Hippocampal formation (tissue), 2 donors: ENCODE data around the gene FGD3.

ENCODE experiments used
- DNase-seq, 2 donors: peaks; one replicate each; lab custom pipeline; 2025; lab: John Stamatoyannopoulos, UW

FGD3 gene

GRCh38 chr9:93052791-93053540, 105.6 kb downstream of the FGD3 start:
- DNase-seq = no peak

DNA sequence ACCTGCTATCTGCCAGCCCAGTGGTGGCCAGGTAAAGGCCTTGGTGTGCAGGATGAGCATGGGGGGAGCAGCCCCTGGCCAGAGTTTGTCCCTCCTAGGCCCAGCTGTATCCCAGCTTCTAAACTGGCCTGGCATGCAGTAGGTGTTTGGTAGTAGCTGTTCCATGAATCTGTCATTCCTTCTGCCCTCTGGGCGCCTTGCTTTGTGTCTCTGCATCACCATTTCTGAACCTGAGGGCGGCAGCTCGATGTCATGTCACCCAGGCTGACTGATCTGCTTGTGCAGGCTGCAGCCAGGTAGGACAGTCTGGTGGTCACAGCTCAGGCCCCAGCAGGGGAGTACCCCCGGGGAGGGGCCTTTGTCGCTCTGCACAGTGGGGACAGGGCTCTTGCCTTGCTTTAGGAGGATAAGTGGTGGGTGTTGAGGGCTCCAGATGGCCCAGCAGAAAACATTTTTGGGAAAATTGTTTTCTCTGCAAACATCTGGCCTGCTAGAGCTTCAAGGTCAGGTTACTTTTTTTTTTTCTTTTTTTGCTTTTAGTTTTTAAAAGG, 106.5 kb downstream of the FGD3 start:
- DNase-seq = no peak

DNA sequence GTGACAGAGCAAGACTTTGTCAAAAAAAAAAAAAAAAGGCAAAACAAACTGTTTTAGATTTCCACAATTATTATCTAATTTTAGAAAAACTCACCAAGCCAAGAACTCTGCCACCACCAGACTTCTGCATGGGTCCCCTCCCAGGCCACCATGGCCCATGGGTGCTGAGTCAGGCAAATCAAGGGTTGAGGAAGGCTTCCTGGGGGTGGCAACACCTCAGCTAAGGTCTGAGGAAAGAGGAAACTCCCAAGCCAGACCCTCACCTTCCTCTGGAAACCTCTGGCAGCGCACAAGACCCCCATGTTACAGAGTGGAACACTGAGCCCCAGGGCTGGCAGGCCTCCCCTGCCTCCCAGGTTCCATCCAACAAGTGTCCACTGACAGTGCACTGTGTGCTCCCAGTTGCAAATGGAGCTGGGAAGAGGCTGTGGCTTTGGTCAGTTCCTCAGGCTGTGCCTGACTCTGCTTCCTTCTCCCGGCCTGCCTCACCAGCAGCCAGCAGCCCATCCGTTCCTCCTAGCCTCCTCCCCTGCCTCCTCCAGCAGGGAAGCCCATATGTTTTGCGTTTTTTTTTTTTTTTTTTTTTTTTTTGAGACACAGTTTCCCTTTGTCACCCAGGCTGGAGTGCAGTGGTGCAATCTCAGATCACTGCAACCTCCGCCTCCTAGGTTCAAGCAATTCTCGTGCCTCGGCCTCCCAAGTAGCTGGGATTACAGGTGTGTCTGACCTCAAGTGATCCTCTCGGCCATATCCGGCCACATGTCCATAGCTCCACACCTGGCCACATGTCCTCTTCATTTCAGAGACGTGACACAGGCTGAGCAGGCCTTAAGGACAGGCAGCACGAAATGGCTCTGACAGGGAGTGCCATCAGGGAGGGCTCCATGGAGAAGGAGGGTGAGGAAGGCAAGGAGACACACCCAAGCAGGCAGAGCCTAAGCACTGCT, 107.7 kb downstream of the FGD3 start:
- DNase-seq = no peak

GRCh38 chr9:93057042-93057702, 109.8 kb downstream of the FGD3 start:
- DNase-seq = no peak

- DNase-seq = no peak
Observed at GRCh38 chr9:93057703-93058354, 110.5 kb downstream of the FGD3 start.

- no peak for DNase-seq
Observed at GRCh38 chr9:93058355-93059010, 111.2 kb downstream of the FGD3 start, which contains the start of gene SUSD3. SUSD3 (plus strand) TSS chr9:93058701; CDS start chr9:93058743, 42 bp downstream.

DNA sequence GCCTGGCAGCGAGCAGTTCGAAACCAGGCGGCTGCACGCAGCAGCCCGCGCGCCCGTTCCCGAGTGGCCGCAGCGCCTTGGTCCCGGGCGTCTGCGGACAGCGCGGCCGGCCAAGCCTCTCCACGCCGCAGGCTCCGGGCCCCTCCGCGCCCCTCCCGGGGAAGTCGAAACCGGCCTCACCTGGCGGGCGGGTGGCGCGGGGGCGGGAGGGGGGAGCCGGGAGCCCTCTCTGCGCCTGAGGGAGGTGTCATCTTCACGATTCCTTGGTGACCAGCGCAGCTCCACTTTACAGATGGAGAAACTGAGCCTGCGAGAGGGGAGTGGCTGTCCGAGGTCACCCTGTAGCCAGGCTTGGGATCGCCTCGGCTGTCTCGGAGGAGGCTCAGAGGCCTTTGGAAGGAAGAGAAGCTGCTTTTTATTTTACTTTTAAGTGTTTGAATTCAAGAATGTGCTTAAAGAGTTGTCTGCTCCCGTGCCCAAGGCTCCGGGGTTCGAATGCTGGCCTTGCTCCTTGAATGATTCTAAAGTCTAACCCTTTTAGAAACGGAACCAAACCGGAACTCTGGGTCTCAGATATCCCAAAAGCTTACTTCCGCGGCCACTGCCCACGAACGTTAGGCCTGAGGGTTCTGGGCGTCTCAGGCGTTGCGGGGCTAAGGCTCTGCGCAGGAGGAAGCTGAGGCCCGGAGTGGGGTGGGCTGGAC, 111.8 kb downstream of the FGD3 start:
- peak in 1 of 2 donors; percentile 17 for DNase-seq

- DNase-seq = no peak
Observed at GRCh38 chr9:93059715-93060578, 112.6 kb downstream of the FGD3 start.

- no peak for DNase-seq
Observed at GRCh38 chr9:93060746-93061259, 113.5 kb downstream of the FGD3 start.

- DNase-seq = no peak
Observed at GRCh38 chr9:93061260-93061751, 114.0 kb downstream of the FGD3 start.

DNA sequence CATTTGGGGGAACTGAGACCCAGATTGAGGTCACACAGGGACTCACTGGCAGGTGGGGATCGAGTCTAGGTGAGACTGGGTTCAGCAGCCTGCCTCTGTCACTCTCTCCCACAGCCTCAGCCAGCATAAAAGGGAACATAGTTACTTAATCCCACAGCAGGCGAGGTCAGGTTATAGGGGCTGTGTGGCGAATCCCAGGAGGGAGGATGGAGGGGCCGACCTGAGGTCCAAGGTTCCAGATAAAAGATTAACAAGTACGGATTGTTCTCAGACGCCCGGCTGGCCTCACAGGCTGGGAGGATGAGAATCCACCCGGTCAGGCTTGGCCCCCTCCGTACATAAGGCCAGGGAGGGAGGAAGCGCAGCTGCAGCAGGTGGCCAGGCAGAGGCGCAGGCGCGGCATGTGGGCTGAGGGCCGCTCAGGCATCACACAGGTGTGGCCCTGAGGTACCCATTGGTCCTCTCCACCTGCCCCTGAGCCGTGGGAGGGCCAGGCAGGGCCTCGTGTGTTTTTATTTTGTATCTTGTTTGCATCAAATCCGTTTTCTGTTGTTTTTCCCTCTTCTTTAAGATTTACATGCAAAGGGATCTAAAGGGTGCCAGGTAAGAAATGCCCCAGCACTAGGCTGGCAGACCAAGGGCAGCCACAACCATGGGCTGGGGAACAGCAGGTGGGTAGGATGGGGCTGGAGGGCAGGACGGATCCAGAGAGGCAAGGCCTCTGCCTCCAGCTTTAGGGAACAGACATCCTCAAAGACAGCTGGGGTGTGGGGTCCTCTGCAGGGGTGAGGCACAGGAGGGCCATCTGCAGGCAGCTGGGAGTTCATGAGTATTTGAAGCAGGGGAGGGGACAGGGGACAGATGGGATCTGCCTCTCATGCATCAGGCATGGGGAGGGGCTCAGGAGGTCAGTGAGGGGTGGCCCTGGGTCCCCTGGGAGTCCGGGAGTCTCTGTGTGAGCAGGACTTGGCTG, 114.8 kb downstream of the FGD3 start:
- no peak for DNase-seq

GRCh38 chr9:93064392-93065134, 117.2 kb downstream of the FGD3 start:
- no peak for DNase-seq

- peak in 1 of 2 donors; percentile 43 for DNase-seq
Observed at GRCh38 chr9:93065135-93065720, 117.9 kb downstream of the FGD3 start.

DNA sequence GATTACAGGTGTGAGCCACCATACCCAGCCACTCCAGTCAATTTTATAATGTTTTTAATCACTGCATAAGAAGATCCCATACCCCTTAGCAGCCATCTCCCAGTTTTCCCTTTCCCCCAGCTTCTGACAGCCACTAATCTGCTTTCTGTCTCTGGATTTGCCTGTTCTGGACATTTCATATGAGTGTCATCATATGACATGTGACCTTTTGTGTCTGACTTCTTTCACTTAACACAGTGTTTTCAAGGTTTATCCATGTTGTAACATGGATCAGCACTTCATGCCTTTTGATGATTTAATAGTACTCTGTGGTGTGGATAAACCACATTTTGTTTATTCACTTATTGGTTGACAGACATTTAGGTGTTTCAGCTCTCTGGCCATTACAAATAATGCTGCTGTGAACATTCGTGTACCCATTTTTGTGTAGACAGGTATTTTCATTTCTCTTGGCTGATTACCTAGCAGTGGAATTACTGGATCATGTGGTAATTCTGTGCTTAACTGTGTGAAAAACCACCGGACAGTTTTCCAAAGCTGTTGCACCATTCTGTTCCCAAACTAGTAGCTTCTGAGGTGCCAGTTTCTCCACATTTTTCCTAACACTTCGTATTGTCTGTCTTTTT, 119.8 kb downstream of the FGD3 start:
- no peak for DNase-seq

GRCh38 chr9:93068956-93069355, 121.6 kb downstream of the FGD3 start:
- no peak for DNase-seq

- DNase-seq = no peak
Observed at GRCh38 chr9:93071464-93071863, 124.1 kb downstream of the FGD3 start.
